IMR-90 (cell line): ENCODE measurements around the gene WDR62.

Source experiments
- BHLHE40 ChIP-seq: fragments of 150-350 bp; IDR thresholded peaks from 2 replicates; pipeline ENCODE4 v1.6.1; 2016; ENCODE audit warnings: mild to moderate bottlenecking, low read depth, low read length
- CEBPB ChIP-seq: IDR thresholded peaks from 2 replicates; pipeline ENCODE4 v1.6.1; 2012; ENCODE audit warnings: low read depth, low read length, improper control_type of control experiment
- CTCF ChIP-seq: conservative IDR thresholded peaks from 2 replicates; pipeline ENCODE4 v1.5.1; 2012; ENCODE audit warnings: mild to moderate bottlenecking, low read depth, low read length, improper control_type of control experiment
- FOS ChIP-seq: fragments of 150-350 bp; IDR thresholded peaks from 2 replicates; pipeline ENCODE4 v1.6.1; 2016; ENCODE audit warnings: low read depth, low read length
- MAFK ChIP-seq: IDR thresholded peaks from 2 replicates; pipeline ENCODE4 v1.6.1; 2012; ENCODE audit warnings: low read depth, low read length, improper control_type of control experiment
- MXI1 ChIP-seq: IDR thresholded peaks from 2 replicates; pipeline ENCODE4 v1.6.1; 2012; ENCODE audit warnings: low read depth, mild to moderate bottlenecking, low read length, moderate library complexity, borderline replicate concordance
- POLR2A ChIP-seq: IDR thresholded peaks from 2 replicates; pipeline ENCODE4 v1.6.1; 2012; ENCODE audit warnings: mild to moderate bottlenecking, low read depth, low read length
- RAD21 ChIP-seq: IDR thresholded peaks from 2 replicates; pipeline ENCODE4 v1.6.1; 2012; ENCODE audit warnings: low read length, improper control_type of control experiment
- RFX5 ChIP-seq: IDR thresholded peaks from 2 replicates; pipeline ENCODE4 v1.8.0; 2012; ENCODE audit warnings: low read depth, mild to moderate bottlenecking, low read length, moderate library complexity
- TF ChIP-seq, protein P1 (sequence below): fragments of 150-350 bp; IDR thresholded peaks from 2 replicates; pipeline ENCODE4 v1.6.1; 2017; ENCODE audit warnings: mild to moderate bottlenecking, antibody characterized with exemption, low read length, low read depth

DNA sequence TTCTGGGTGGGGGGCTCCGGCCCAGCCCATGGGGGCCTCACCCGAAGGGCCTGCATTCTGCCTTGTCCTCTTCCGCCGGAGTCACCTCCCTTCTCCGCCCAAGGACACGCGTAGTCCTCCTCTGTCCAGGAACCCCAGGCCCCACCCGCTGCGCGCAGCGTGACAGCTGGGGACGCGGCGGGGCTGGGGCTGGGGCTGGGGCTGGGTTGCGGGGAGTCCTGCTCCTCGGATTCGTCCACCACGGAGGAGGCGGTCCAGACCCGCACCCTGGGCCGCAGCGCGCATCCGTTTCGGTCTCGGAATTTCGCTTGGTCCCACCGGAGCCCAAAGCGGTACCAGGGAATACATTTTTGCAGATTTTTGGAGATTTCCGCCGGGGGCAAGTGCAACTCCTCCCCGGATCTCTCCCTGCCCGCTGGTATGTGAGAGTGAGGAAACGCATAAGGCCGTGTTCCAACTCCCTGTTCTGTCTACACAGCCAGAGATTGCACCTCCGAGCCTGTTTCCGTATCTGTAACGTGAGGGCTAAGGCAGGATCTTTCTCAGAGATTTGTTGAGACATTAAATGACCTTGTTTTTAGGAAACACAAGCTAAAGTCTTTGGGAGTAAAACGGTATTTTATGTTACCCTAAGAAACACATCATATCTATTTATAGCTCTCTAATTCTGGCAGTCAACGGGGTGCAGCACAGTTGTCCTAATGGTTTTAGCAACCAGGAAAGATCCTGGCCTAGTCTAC lies 97.8 kb downstream of the WDR62 start, which contains the start of gene COX7A1:
- TF ChIP-seq MXI1 = no peak
- TF ChIP-seq CTCF = no peak
- TF ChIP-seq POLR2A = no peak
- TF ChIP-seq, protein P1, sequence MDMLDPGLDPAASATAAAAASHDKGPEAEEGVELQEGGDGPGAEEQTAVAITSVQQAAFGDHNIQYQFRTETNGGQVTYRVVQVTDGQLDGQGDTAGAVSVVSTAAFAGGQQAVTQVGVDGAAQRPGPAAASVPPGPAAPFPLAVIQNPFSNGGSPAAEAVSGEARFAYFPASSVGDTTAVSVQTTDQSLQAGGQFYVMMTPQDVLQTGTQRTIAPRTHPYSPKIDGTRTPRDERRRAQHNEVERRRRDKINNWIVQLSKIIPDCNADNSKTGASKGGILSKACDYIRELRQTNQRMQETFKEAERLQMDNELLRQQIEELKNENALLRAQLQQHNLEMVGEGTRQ = no peak
- no peak for TF ChIP-seq CEBPB
- TF ChIP-seq BHLHE40 = no peak
- no peak for TF ChIP-seq MAFK
- no peak for TF ChIP-seq RAD21
- TF ChIP-seq RFX5 = no peak
- no peak for TF ChIP-seq FOS
